ENCODE results near the gene TOR2A. TPM values are rescaled to one million over a fixed set of nuclear protein-coding genes. Genes with fewer than 3 reads are reported as not detected.
A peak's percentile ranks its signal among the peaks of the same experiment; 100 is the strongest.
"Not testable (repeated sequence)": the region's sequence is repeated elsewhere in the genome, so short reads cannot be mapped to it uniquely, and the experiment has no call there.

TOR2A gene
- total and polyA plus RNA-seq, 8 donors = 5.0 to 87.8 (median 11.1) TPM

GRCh38 chr9:127761491-127761956, 26.4 kb upstream of the TOR2A start:
- WGBS, 5 donors = 45 to 53% (median 51%) methylated on average over 2 to 5 of the region's 5 CpGs
- Histone ChIP-seq H3K27me3 (peaks cover 0 to 46% (median 0%) of the 10 kb centered on the region in 3 donors), H3K36me3 (no peaks in the 10 kb centered on the region), H3K4me1 (peaks cover 0 to 14% (median 11%) of the 10 kb centered on the region in 4 donors), H3K27ac (peak overlapping the region in 4 of 5 donors; percentile 42 to 68 (median 62)), H3K4me3 (peak overlapping the region in 1 of 4 donors; percentile 10), H3K9me3 (no peaks in the 10 kb centered on the region)
- intact Hi-C loops (cut with DNase I; ENCODE audit: low total_unique reads) = no loop called here
- no peak for TF ChIP-seq CTCF (IDR thresholded peaks at IDR 0.05)
- no peak for TF ChIP-seq POLR2A (IDR thresholded peaks at IDR 0.05)
- TF ChIP-seq EP300 (IDR thresholded peaks at IDR 0.05) = no peak
- no peak for TF ChIP-seq POLR2AphosphoS5 (IDR thresholded peaks at IDR 0.05)
- DNase-seq = no peak

- Histone ChIP-seq H3K4me3 (no peak overlapping the region), H3K27me3 (peaks cover 0 to 48% (median 0%) of the 10 kb centered on the region in 3 donors), H3K36me3 (no peaks in the 10 kb centered on the region), H3K27ac (peak overlapping the region; percentile 16 to 68 (median 60)), H3K4me1 (peaks cover 0 to 13% (median 10%) of the 10 kb centered on the region in 4 donors), H3K9me3 (no peaks in the 10 kb centered on the region)
- intact Hi-C loops (cut with DNase I; ENCODE audit: low total_unique reads) = no loop called here
- 54 to 78% (median 76%) methylated on average over 2 to 5 of the region's 5 CpGs for WGBS, 5 donors
- TF ChIP-seq POLR2AphosphoS5 (IDR thresholded peaks at IDR 0.05) (no peak), CTCF (IDR thresholded peaks at IDR 0.05) (no peak), EP300 (IDR thresholded peaks at IDR 0.05) (no peak)
- DNase-seq = no peak
These were observed 26.0 kb upstream of the TOR2A start for GRCh38 chr9:127761061-127761460.

GRCh38 chr9:127758843-127759242, 23.7 kb upstream of the TOR2A start:
- Histone ChIP-seq H3K9me3 (no peaks in the 10 kb centered on the region), H3K4me1 (peaks cover 10 to 29% (median 22%) of the 10 kb centered on the region in 4 donors), H3K27ac (no peak overlapping the region), H3K4me3 (no peak overlapping the region), H3K27me3 (peaks cover 8 to 59% (median 17%) of the 10 kb centered on the region in 3 donors), H3K36me3 (peaks cover 0 to 4% (median 0%) of the 10 kb centered on the region in 4 donors)
- 75 to 88% (median 80%) methylated on average over 5 of the region's 5 CpGs for WGBS, 5 donors
- TF ChIP-seq POLR2A (IDR thresholded peaks at IDR 0.05) (no peak), CTCF (IDR thresholded peaks at IDR 0.05) (no peak), EP300 (IDR thresholded peaks at IDR 0.05) (no peak), POLR2AphosphoS5 (IDR thresholded peaks at IDR 0.05) (no peak)
- no peak for DNase-seq
- intact Hi-C loops (cut with DNase I; ENCODE audit: low total_unique reads) = no loop called here

GRCh38 chr9:127756776-127757175, 21.7 kb upstream of the TOR2A start:
- H3K9me3 ChIP-seq; intact Hi-C loops (cut with DNase I; ENCODE audit: low total_unique reads); H3K36me3 ChIP-seq; DNase-seq; H3K4me3 ChIP-seq; H3K27ac ChIP-seq: not testable (repeated sequence)
- H3K27me3 ChIP-seq = peaks cover 8 to 60% (median 20%) of the 10 kb centered on the region in 3 donors
- 78 to 87% (median 81%) methylated on average over 11 of the region's 11 CpGs for whole genome bisulfite sequencing, 5 donors
- H3K4me1 ChIP-seq = peaks cover 10 to 24% (median 18%) of the 10 kb centered on the region in 4 donors

- Histone ChIP-seq H3K27ac (no peak overlapping the region), H3K36me3 (peaks cover 0 to 5% (median 1%) of the 10 kb centered on the region in 4 donors), H3K27me3 (peaks cover 8 to 59% (median 20%) of the 10 kb centered on the region in 3 donors), H3K9me3 (no peaks in the 10 kb centered on the region), H3K4me1 (peaks cover 10 to 24% (median 18%) of the 10 kb centered on the region in 4 donors), H3K4me3 (no peak overlapping the region)
- no peak for TF ChIP-seq CTCF (IDR thresholded peaks at IDR 0.05)
- no peak for TF ChIP-seq POLR2AphosphoS5 (IDR thresholded peaks at IDR 0.05)
- TF ChIP-seq POLR2A (IDR thresholded peaks at IDR 0.05) = no peak
- no peak for TF ChIP-seq EP300 (IDR thresholded peaks at IDR 0.05)
- intact Hi-C loops (cut with DNase I; ENCODE audit: low total_unique reads) = no loop called here
- 85 to 94% (median 87%) methylated on average over 3 of the region's 3 CpGs for WGBS, 5 donors
- no peak for DNase-seq
These were observed 21.1 kb upstream of the TOR2A start for GRCh38 chr9:127756233-127756632.
